ENCODE measurements around the gene CD79B. TPM values are rescaled to one million over a fixed set of nuclear protein-coding genes. Genes with fewer than 3 reads are reported as not detected.
"Not testable (repeated sequence)": the region's sequence is repeated elsewhere in the genome, so short reads cannot be mapped to it uniquely, and the experiment has no call there.

The CD79B gene
- total RNA-seq, 4 donors from 2014 or later = 8.6 to 10.9 (median 9.9) TPM

DNA sequence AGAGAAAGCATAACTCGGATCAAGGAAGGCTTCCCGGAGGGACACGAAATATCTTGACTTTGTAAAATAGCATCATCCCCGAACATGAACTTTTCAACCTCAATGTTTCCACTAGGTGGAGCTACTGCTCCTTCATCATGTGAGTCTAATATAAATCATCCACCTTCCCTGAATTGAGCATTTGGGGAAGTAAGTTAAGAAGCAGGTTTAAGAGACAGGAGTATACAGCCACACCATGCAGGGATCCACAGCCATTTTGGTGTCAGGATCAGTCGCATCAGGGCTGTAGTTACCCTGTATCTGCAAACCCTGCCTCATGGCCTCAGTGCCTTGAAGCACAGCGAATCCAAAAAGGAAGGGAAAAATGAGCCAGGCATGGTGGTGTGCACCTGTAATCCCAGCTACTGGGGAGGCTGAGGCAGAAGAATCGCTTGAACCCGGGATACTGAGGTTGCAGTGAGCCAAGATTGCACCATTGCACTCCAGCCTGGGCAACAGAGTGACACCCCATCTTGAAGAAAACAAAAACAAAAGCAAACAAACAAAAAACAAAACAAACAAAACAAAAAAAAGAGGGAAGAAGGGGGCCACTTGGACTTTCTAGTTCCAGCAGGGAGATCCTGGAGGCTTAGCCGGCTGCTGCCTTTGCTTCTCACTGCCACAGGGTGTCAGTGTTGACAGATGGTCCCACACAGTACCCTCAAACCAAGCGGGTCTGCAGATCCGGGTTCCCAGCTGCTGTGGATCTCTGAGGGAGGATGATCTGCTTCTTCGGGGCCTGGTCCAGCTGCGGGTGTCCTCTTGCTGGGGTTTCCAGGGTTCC lies 42.9 kb downstream of the CD79B start:
- H3K4me1 ChIP-seq, H3K27me3 ChIP-seq, H3K36me3 ChIP-seq, H3K27ac ChIP-seq, H3K9me3 ChIP-seq, H3K4me3 ChIP-seq: not testable (repeated sequence)
- WGBS, 2 donors = 29 to 36% methylated on average over 12 of the region's 13 CpGs
- DNase-seq (ENCODE audit: low spot score in 2 of 2) = peak in 1 of 2 donors; percentile 50
- TF ChIP-seq CTCF (IDR thresholded peaks at IDR 0.05) = peak; percentile 27 to 41 (median 31)

DNA sequence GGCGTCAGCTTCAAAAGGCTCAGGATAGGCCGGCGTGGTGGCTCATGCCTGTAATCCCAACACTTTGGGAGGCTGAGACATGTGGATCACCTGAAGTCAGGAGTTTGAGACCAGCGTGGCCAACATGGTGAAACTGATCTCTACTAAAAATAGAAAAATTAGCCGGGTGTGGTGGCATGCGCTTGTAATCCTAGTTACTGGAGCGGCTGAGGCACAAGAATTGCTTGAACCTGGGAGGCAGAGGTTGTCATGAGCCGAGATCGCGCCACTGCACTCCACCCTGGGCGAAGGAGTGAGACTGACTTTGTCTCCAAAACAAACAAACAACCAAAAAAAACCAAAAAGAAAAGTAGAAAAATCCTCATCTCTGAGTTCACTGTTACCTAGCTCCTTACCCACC lies 47.0 kb downstream of the CD79B start:
- not testable (repeated sequence) for H3K4me3 ChIP-seq; H3K9me3 ChIP-seq; H3K27me3 ChIP-seq; H3K27ac ChIP-seq; H3K36me3 ChIP-seq; H3K4me1 ChIP-seq; DNase-seq (ENCODE audit: low spot score in 2 of 2)
- 85 to 92% methylated on average over 10 of the region's 11 CpGs for WGBS, 2 donors

- not testable (repeated sequence) for H3K9me3 ChIP-seq; H3K27me3 ChIP-seq; H3K36me3 ChIP-seq; H3K4me1 ChIP-seq; DNase-seq (ENCODE audit: low spot score in 2 of 2); H3K4me3 ChIP-seq; H3K27ac ChIP-seq
- 72 to 84% methylated on average over 9 of the region's 9 CpGs for WGBS, 2 donors
Observed at GRCh38 chr17:63882626-63883126, 49.5 kb downstream of the CD79B start.

- H3K4me1 ChIP-seq = no peaks in the 10 kb centered on the region
- DNase-seq (ENCODE audit: low spot score in 2 of 2) = peak in 1 of 2 donors; percentile 67
- TF ChIP-seq POLR2A (IDR thresholded peaks at IDR 0.05) (no peak), CTCF (IDR thresholded peaks at IDR 0.05) (peak in 4 of 5 experiments; percentile 21 to 64 (median 58))
- WGBS, 2 donors = 29 to 37% methylated on average over 15 of the region's 15 CpGs
- no peak within 1 kb of the TSS for H3K27ac ChIP-seq
- H3K9me3 ChIP-seq = no peaks in the 10 kb centered on the region
- H3K4me3 ChIP-seq = no peak within 1 kb of the TSS
- H3K36me3 ChIP-seq = no peaks in the 10 kb centered on the region
- no peaks in the 10 kb centered on the region for H3K27me3 ChIP-seq
Observed at GRCh38 chr17:63881935-63882601, 50.1 kb downstream of the CD79B start, which contains the start of gene GH2. Gene GH2, minus strand, starts transcription at chr17:63881944. Its CDS starts 143 bp downstream, at chr17:63881801.

- H3K36me3 ChIP-seq; H3K27ac ChIP-seq; DNase-seq (ENCODE audit: low spot score in 2 of 2); H3K9me3 ChIP-seq; H3K4me3 ChIP-seq; H3K27me3 ChIP-seq; H3K4me1 ChIP-seq: not testable (repeated sequence)
- WGBS, 2 donors = 43 to 48% methylated on average over 11 of the region's 11 CpGs
Observed at GRCh38 chr17:63881337-63881736, 50.8 kb downstream of the CD79B start.

DNA sequence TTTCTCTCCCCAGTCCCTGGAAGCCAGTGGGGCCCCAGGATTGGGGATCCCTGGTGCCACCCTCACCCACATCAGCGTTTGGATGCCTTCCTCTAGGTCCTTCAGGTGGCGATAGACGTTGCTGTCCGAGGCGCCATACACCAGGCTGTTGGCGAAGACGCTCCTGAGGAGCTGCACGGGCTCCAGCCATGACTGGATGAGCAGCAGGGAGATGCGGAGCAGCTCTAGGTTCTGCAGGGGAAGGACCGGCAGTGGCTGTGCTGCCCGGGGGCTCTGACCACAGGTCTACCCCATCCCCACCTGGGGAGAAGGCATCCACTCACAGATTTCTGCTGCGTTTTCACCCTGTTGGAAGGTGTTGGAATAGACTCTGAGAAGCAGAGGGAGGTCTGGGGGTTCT lies 51.4 kb downstream of the CD79B start:
- Histone ChIP-seq H3K27ac (no peak overlapping the region), H3K9me3 (no peaks in the 10 kb centered on the region), H3K36me3 (no peaks in the 10 kb centered on the region), H3K27me3 (no peaks in the 10 kb centered on the region), H3K4me3 (no peak overlapping the region), H3K4me1 (no peaks in the 10 kb centered on the region)
- no peak for DNase-seq (ENCODE audit: low spot score in 2 of 2)
- 88 to 93% methylated on average over 11 of the region's 12 CpGs for WGBS, 2 donors
- TF ChIP-seq EP300 (IDR thresholded peaks at IDR 0.05) (no peak), CTCF (IDR thresholded peaks at IDR 0.05) (no peak), POLR2A (IDR thresholded peaks at IDR 0.05) (no peak)

Small RNAs within 50 kb of the gene (small RNA-seq; reads per million reads assigned to genes)
- gene AC040958.1 (not detected), gene AC127029.1 (not detected), gene GH1 (not detected)

Other genes with a start within 250 kb of the CD79B start
- gene LIMD2, start 232.2 kb downstream of the CD79B start, total RNA-seq = 10 to 100 TPM in 3 of 4 donors, 1 to 10 TPM in 1; 7.5 to 40.2 (median 25.2) TPM
- 10 to 100 TPM; 38.0 to 45.8 (median 43.2) TPM for gene STRADA, start 190.5 kb downstream of the CD79B start, total RNA-seq
- 10 to 100 TPM; 43.7 to 62.0 (median 51.0) TPM for gene CCDC47, start 158.7 kb downstream of the CD79B start, total RNA-seq
- gene DDX42, start 158.2 kb downstream of the CD79B start, total RNA-seq = 100 to 1,000 TPM; 106 to 154 (median 123) TPM
- 100 to 1,000 TPM in 2 of 4 donors, 10 to 100 TPM in 2; 62.1 to 116 (median 103) TPM for gene PSMC5, start 104.9 kb downstream of the CD79B start, total RNA-seq
- 10 to 100 TPM; 32.8 to 69.3 (median 43.2) TPM for gene FTSJ3, start 104.7 kb downstream of the CD79B start, total RNA-seq
- 100 to 1,000 TPM; 241 to 402 (median 302) TPM for gene SMARCD2, start 89.6 kb downstream of the CD79B start, total RNA-seq
- not detected for gene CSH2, start 58.7 kb downstream of the CD79B start, total RNA-seq
- not detected for gene GH2, start 50.4 kb downstream of the CD79B start, total RNA-seq
- not detected for gene CSH1, start 35.8 kb downstream of the CD79B start, total RNA-seq
- gene CSHL1, start 21.1 kb downstream of the CD79B start, total RNA-seq = not detected
- gene GH1, start 13.5 kb downstream of the CD79B start, total RNA-seq = not detected
- 1 to 10 TPM in 2 of 4 donors, under 1 TPM in 2; 0.21 to 2.4 (median 1.1) TPM for gene SCN4A, start 40.6 kb upstream of the CD79B start, total RNA-seq
- gene PRR29, start 66.0 kb upstream of the CD79B start, total RNA-seq = 1 to 10 TPM in 1 of 4 donors, under 1 TPM in 2, not detected in 1; 0.20 to 1.3 (median 0.63) TPM
- gene ICAM2, start 88.3 kb upstream of the CD79B start, total RNA-seq = 10 to 100 TPM; 18.0 to 95.1 (median 36.3) TPM
- 10 to 100 TPM in 3 of 4 donors, 1 to 10 TPM in 1; 8.7 to 17.7 (median 13.5) TPM for gene ERN1, start 197.8 kb upstream of the CD79B start, total RNA-seq